ENCODE measurements around the gene SYNJ2. TPM values are rescaled to one million over a fixed set of nuclear protein-coding genes. Genes with fewer than 3 reads are reported as not detected.
A peak's percentile ranks its signal among the peaks of the same experiment; 100 is the strongest.

SYNJ2 gene
- total RNA-seq, 1 donor from 2014 or later, result 18.9 TPM

GRCh38 chr6:158028421-158028820 is 46.8 kb downstream of the SYNJ2 start:
- no peaks in the 10 kb centered on the region for H3K27me3 Mint-ChIP-seq
- H3K36me3 Mint-ChIP-seq (ENCODE audit: insufficient read depth), result peaks cover 4% of the 10 kb centered on the region
- H3K4me3 Mint-ChIP-seq (ENCODE audit: low read depth), result no peak overlapping the region
- TF ChIP-seq, protein P1, sequence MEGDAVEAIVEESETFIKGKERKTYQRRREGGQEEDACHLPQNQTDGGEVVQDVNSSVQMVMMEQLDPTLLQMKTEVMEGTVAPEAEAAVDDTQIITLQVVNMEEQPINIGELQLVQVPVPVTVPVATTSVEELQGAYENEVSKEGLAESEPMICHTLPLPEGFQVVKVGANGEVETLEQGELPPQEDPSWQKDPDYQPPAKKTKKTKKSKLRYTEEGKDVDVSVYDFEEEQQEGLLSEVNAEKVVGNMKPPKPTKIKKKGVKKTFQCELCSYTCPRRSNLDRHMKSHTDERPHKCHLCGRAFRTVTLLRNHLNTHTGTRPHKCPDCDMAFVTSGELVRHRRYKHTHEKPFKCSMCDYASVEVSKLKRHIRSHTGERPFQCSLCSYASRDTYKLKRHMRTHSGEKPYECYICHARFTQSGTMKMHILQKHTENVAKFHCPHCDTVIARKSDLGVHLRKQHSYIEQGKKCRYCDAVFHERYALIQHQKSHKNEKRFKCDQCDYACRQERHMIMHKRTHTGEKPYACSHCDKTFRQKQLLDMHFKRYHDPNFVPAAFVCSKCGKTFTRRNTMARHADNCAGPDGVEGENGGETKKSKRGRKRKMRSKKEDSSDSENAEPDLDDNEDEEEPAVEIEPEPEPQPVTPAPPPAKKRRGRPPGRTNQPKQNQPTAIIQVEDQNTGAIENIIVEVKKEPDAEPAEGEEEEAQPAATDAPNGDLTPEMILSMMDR (IDR thresholded peaks at IDR 0.05; ENCODE audit: unreplicated experiment), result no peak
- no peak overlapping the region for H3K27ac Mint-ChIP-seq
- DNase-seq (ENCODE audit: low spot score, unreplicated experiment), result no peak
- H3K9me3 Mint-ChIP-seq (ENCODE audit: low read depth), result no peaks in the 10 kb centered on the region
- H3K4me1 Mint-ChIP-seq (ENCODE audit: low read depth), result peaks cover 12% of the 10 kb centered on the region

GRCh38 chr6:158028876-158029275 is 47.2 kb downstream of the SYNJ2 start:
- DNase-seq (ENCODE audit: low spot score, unreplicated experiment), result no peak
- Mint-ChIP-seq H3K27ac (no peak overlapping the region), H3K36me3 (ENCODE audit: insufficient read depth) (peaks cover 4% of the 10 kb centered on the region), H3K9me3 (ENCODE audit: low read depth) (no peaks in the 10 kb centered on the region), H3K4me1 (ENCODE audit: low read depth) (peaks cover 9% of the 10 kb centered on the region), H3K4me3 (ENCODE audit: low read depth) (no peak overlapping the region), H3K27me3 (no peaks in the 10 kb centered on the region)
- TF ChIP-seq, protein P1 (IDR thresholded peaks at IDR 0.05; ENCODE audit: unreplicated experiment), result no peak

DNA sequence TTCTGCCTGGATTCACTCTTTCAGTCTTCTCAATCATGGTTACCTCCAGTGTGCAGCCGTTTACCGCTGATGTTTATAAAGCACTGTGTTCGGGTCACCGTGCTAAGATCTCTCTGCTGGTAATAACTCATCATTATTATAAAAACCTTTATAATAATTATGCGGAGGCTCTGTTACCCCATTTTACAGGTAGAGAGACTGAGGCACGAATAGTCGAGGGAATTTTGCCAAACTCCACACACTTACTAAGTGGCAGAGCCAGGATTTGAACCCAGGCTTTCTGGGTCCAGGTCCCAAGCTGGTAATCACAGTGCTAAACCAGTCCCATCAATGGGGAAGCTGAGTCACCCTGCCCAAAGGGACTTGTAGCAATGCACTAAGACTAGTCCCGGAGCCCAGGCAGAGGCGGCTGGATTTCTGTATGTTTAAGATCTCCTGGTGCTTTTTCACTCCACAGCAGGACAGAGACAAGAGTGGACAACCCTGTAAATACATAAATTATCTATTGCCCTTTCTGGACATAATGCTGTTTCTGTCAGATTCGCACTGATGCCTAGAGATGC is 48.1 kb downstream of the SYNJ2 start:
- Mint-ChIP-seq H3K9me3 (ENCODE audit: low read depth) (no peaks in the 10 kb centered on the region), H3K4me1 (ENCODE audit: low read depth) (peaks cover 13% of the 10 kb centered on the region), H3K4me3 (ENCODE audit: low read depth) (no peak overlapping the region), H3K27ac (no peak overlapping the region), H3K27me3 (no peaks in the 10 kb centered on the region), H3K36me3 (ENCODE audit: insufficient read depth) (peaks cover 2% of the 10 kb centered on the region)
- TF ChIP-seq, protein P1 (IDR thresholded peaks at IDR 0.05; ENCODE audit: unreplicated experiment), result no peak
- no peak for DNase-seq (ENCODE audit: low spot score, unreplicated experiment)

DNA sequence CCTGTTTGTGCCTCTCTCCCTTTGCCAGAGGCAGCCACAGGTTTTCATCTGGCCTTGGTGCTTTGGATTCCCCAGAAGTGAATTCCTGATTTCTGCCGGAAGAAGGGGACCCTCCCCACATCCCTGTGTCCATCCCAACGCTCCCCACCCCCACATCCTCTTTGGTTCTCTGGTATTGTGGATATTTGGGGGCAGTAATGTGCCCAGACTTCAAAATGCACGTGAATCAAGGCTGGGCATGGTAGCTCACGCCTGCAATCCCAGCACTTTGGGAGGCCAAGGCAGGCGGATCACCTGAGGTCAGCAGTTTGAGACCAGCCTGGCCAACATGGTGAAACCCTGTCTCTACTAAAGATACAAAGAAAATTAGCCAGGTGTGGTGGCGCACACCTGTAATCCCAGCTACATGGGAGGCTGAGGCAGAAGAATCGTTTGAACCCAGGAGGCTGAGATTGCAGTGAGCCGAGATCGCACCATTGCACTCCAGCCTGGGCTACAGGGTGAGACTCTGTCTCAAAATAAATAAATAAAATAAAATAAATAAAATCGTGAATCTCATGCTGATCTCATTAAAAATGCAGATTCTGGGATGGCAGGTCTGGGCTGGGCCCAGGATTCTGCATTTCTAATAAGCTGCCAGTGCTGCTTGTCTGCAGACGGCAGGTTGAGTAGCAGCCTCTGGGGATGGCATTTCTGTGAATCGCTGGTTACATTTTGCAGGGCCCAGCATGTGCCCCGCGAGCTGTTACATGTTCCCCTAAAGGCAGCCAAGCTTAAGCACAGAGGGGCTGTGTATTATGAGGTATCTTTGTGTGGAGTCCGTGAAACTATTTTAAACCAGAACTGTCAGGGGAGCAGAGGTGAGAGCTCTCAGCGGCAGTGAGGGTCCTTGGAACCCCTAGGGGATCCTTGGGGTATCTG is 49.0 kb downstream of the SYNJ2 start:
- Mint-ChIP-seq H3K27me3 (no peaks in the 10 kb centered on the region), H3K4me1 (ENCODE audit: low read depth) (peaks cover 19% of the 10 kb centered on the region)

More for the DNA sequence above, 49.0 kb downstream of the SYNJ2 start:
- Mint-ChIP-seq H3K4me3 (ENCODE audit: low read depth) (no peak overlapping the region), H3K27ac (peak overlapping the region; percentile 71), H3K9me3 (ENCODE audit: low read depth) (no peaks in the 10 kb centered on the region), H3K36me3 (ENCODE audit: insufficient read depth) (peaks cover 5% of the 10 kb centered on the region)
- TF ChIP-seq, protein P1 (IDR thresholded peaks at IDR 0.05; ENCODE audit: unreplicated experiment), result no peak
- DNase-seq (ENCODE audit: low spot score, unreplicated experiment), result no peak
